Stimulated activated CD8-positive, alpha-beta memory T cell treated with anti-CD3 and anti-CD28 coated beads, Interleukin-12 subunit alpha, Interleukin-12 subunit beta, amount 100 ng/mL, for 4 hours (primary cell): Measurements from ENCODE around the gene TLR3.

ENCODE experiments used
- DNase-seq: peaks from one replicate; pipeline ENCODE4 v3.0.0-alpha.2; 2020; ENCODE audit warnings: low read depth

Gene TLR3

GRCh38 chr4:186105647-186106321 is 36.8 kb downstream of the TLR3 start:
- no peak for DNase-seq

DNA sequence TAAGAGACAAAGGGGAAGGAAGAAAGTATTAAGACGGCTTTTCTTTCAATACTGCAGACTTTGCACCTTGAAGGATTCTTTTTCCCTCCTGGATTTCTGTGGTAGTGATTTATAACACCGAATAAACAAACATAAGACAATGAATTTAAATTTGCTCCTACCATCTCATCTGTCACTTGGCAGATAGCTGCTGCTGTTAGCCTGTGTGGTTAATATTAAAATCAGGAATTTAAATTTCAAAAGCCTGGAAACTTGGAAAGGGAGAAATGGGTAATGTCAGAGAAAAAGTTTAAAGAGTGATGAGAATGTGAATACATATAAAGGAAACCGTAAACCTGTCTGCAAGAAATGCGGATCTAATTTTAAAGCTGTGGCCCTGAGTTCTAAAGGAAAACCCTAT is 39.0 kb downstream of the TLR3 start:
- DNase-seq, result no peak

DNA sequence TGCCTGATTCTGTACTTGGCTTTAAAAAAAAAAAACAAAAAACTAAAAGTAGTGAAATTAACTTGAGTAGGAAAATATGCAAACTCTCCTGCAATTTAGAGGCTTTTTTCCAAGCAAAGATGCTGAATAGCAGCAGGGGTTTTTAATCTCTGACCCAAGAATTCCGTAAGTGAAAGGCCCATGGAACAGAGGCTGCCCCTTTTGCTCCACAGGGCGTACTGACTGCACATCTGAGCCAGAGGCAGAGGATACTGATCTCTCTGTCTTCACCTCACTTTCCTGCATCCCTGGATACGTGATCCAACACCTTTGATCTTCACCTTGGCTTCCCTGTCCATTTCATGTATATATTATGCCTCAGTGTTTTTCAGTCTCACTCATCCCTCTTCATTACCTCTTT is 39.4 kb downstream of the TLR3 start:
- no peak for DNase-seq

DNA sequence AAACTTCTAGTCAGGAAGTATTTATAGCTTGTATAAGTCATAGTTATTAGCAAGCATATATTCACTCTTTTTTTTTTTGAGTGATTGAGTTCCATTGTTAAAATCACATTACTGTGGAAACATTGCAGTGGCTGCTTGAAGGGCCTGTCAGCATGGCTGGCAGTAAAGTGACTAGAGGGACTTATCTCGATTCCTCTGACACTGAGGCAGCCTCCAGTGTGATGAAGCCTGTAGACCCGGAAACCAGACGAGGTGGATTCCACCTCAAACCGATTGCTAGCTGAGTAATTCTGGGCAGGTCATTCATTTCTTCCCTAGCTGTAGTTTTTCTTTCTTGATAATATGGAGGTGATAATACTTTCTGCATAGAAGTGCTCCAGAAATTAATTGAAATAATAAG is 40.3 kb downstream of the TLR3 start:
- DNase-seq, result no peak

GRCh38 chr4:186116697-186117096 is 47.7 kb downstream of the TLR3 start:
- DNase-seq, result no peak

GRCh38 chr4:186118582-186118981 is 49.6 kb downstream of the TLR3 start:
- DNase-seq, result no peak

- no peak for DNase-seq
Observed at GRCh38 chr4:186121057-186121456, 52.1 kb downstream of the TLR3 start.

GRCh38 chr4:186128842-186129241 is 59.9 kb downstream of the TLR3 start:
- DNase-seq, result no peak

GRCh38 chr4:186131935-186132334 is 63.0 kb downstream of the TLR3 start:
- DNase-seq, result no peak

GRCh38 chr4:186132577-186133242 is 63.8 kb downstream of the TLR3 start:
- no peak for DNase-seq

DNA sequence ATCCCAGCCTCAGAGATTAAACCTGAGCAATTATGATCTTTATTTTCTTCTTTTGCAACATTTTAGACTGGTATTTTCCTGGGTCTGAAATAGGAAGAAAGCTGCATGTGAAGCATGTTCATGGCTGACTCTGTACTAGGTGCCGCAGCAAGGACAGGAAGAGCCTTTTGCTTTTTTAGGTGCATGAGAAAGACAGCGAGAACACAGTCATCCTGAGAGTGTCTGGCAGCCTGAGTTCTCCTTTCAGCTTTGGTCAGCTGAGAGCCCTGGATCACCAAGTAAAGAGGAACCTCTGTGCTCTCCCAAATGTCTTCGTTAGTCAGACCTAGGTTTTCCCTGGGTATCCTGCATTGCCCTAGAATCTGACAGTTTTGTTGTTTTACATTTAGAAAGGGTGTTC is 65.3 kb downstream of the TLR3 start:
- no peak for DNase-seq

DNA sequence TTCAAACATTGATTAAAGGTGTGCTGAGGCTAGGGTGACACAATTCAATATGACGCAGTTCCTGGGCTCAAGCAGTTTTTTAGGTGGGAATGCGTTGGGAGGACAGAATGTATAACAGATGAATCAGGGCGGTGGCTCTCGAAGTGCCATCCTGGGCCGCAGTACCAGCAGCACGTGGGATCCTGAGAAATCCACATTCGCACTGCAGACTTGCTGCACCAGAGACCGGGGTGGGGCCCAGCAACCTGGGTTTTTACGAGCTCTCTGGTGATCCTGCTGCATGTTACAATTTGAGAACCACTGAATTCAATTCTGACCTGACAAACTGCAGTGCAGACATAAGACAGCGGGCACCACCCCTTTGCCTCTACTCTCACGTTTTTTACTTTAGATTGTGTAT is 65.9 kb downstream of the TLR3 start:
- DNase-seq, result no peak

DNA sequence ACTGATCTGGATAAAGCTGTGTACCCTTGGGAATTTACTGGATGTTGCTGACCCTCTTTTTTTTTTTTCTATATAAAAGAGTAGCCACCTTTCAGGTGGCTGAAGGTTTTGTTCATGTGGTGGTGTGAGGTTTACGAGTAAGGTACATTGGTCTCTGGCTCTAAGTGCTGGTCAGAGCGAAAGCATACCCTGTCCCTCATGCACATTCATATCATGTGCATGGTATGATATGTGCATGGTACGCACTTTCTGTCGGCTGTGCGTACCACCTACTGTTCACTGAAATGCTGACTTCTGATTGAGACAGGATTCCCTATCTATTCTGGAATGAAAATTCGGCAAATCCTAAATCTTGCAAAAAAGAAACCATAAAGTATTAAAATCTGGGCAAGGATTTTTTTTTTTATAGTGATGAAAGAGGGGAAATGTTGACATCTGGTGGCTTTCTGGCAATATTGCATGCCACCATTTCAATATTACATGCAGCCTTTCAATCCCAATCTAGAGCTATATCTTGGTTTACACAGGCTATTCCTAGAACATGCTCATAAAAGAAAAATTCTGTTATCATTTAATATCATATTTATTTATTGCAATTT is 68.3 kb downstream of the TLR3 start:
- DNase-seq, result no peak
